HG02885 (cell line): ENCODE results near the gene MTA1.

Experiments
- ATAC-seq: cut with Tn5 transposase; IDR thresholded peaks from one replicate; pipeline ENCODE4 v1.9.1; 2021; ENCODE audit warnings: mild to moderate bottlenecking; ENCODE audit not compliant: unreplicated experiment, poor library complexity

Gene MTA1

DNA sequence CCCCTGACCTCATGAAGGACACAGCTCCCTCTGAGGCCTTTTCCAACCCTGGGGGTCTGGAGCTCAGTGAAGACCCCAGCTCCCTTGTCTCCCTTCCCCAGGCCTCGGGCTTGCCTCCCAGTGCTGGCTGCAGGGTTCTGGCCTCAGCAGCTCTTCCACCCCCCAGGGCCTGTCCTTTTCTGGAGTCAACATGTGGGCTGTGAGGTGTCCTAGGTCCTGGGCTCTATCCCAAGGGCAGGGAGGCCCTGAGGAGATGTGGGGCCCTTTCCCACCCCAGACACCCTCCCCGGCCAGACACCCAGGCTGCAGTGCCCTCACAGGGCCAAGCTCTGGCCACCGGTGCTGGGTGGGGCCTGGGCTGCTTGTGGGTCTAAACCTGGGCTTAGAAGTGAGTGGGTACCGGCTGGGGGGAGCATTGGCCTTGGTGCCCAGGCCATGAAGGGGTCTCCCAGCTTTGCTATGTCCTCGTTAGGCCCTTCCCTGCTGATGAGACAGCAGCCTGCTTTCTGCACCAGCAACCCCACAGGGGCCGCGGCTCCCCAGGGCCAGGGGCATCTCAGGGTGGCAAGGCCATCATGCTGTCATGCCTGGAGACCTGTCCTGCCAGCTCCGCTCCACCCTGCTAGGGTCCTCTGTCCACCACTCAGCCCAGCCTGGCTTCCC is 52.3 kb downstream of the MTA1 start:
- ATAC-seq, result no peak

DNA sequence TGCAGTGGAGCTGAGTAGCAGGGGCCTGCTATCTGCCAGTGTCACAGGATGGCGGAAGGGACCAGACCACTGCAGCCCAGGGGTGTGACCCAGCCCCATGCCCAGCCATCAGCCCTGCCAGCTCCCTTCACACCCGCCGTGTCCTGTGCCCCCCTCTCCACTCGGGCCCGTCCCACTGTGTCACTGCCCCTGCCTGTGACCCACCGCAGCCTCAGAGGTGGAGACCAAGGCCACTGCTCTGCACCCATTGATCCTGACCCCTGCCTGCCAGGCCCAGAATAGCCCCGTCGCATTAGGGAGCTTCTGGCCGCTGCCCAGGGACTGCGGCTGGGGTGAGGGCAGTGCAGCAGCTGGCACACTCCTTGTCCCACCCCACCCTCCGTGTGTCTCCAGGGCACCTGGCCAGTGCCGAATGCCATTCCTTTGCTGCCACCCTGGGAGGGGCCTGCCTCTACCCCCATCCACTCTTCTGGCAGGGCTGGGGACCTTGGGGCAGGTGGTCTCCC is 52.9 kb downstream of the MTA1 start:
- no peak for ATAC-seq

DNA sequence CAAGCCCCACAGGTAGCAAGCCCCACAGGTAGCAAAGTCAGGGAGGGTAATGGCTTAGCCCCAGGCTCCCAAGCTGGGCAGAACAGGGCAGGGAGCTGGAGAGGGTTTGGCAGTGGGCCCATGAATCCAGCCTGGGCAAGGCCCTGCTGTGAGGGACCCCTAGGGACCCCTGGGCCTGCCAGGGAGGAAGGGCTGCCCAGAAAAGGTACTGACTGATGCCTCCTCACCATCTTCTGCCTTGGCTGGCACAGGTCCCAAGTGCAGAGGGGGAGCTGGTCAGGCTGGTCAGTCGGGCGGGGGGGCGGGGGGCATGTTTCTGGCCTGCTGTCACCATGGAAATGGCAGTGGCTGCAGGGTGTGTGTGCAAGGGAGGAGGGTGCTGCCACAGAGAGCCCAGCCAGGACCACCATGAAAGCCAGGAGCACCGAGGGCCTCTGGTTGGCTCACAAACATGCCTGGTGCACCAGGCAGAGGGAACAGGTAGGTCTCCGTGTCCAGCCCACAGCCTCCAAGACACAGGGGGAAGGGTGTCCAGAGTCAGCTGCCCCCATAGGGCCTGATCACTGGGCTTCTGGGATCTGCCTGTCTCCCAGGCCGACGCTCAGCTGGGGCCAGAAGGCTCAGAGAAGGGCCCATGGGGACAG is 53.5 kb downstream of the MTA1 start:
- ATAC-seq, result no peak

DNA sequence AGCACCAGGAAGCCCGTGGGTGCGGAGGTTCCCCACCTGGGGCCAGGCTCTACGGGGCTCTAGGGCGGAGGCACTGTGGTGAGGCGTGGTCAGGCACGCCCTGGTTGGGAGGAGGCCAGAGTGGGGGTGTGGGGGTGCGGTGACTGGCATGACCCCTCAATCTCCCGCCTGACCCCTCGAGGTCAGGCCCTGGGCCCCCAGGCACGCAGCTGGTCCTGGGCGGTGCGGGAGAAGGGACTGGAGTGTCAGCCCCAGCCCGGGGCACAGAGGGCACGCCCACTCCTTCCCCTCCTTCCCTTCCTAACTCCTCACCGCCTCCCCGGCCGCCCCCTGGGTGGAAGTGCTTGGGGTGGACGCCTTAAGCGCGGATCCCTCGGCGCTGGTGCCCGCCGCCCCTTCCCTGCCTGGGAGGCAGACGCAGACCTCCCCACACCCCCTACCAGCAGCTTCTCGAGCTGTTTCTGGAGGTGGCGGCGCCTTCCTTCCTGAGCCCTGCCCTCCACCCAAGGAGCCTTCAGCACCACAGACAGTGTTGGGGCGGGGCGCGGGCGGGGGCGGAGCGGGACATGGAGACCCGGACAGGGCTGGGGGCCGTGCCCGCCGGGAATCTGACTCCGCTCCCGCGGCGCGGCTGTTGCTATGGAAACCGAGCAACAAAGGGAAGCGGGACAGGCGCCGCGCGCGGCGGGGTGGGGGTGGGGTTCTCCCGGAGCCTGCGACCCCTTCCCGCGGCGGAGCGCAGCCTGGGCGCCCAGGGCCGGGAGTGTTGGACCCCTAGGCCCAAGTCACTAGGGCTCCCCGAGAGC is 54.3 kb downstream of the MTA1 start:
- ATAC-seq, result peak; percentile 23

DNA sequence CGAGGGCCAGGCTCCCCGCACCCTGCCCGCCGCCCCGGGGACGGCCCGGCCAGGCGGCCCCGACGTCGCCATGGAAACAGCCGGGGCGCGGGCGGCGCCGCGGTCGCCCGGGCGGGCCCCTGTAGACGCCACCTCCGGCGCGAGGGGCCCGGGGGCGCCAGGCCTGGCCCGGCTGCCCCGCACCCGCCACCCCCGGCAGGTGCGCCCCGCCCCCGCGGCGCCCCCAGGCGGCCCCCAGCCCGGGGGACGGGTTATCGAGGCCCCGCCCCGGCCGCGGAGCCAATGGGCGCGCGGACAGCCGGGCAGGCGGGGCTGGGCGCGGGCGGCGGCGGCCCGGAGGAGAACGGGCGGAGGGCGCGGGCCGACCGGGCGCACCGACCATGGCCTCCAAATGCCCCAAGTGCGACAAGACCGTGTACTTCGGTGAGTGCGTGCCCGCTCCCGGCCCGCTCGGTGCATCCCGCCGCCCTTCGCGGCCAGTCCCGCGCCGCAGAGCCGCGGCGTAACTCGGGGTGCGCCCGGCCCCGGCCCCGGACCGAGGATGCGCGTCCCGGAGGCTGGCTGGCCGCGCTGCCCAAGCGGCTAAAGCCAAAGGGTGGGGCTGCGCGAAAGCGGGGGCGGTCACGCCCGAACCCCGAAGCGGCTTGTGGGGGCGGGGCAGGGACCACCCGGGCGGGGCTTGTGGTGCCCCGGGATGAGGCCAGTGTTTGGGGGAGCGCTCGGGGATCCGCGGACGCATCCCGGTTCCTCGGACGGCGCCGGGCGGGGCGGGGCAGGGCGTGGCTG is 55.0 kb downstream of the MTA1 start, which contains the start of gene CRIP2:
Gene CRIP2 (plus strand): TSS at position 339 of the 786 bp plus-strand sequence. CDS start 42 bp downstream, at position 381.
- ATAC-seq, result peak; percentile 52

DNA sequence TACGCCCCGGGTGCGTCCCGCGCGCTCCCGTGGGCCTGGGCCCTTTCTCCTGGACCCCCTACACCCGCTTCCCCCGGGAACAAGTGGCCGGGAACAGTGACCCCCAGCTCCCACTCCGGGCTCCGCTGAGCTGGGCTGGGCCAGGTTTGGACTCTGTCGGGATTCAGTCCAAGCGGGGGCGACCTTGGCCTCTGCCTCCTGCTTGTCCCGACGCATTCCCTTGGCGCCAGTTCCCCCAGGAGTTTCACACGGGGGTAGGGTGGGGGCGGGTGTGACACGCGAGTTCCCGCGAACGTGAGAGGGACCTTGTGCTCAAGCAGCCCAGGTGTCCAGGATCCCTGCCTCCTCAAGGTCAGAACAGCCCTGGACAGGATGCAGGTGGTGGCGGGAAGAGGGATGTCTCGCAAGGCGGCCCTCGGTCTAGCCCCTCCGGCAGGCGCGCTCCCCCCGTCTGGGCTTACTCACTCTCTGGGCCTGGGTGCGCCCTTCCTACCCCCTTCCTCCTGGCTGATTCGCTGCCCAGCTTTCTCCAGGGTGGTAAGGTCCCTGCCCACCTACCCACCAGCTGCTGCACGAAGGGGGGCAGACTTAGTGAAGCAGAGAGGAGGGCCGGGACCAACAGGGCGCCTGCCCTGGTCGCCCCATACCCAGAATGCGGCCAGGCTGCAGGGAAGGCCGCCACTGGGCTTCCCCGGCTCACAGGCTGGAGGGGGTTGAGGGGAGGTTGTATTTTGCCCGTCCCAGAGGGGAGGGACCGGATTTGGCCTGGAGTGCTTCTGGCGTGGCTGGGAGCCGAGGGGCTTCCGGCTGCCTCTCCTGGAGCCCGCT is 55.9 kb downstream of the MTA1 start:
- no peak for ATAC-seq

DNA sequence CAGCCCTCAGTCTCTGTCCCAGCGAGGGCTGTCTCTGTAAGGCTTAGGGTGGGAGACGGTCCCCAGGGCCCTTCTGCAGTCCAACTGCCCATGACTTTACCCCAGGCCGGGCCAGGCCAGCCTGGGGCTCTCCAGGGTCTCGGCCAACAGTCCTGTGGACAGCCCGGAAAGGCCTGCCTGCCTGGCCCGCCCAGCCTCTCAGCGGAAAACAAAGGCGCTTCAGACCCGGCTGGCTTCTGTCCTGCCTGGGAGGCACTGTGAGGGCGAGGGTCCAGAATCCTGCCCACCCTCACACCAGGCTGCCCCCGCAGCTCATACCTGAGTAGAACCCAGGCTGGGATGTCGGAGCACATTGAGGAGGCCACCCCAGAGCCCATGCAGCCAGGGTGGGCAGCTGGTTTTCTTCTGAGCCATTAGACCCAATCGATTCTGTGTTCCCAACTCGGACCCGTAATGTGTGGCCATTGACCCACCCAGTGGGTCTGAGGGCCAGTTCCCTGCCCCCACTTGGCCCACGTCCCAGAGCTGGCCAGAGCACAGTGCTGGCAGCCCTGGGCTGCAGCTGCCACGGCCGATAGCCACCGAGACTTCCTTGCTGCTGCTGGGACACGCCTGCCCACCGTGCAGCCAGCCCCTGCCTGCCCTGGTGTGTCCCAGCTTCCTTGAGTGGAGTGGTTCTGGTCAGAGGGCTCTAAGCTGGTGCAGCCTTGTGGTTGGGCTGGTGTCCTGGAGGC is 56.6 kb downstream of the MTA1 start:
- ATAC-seq, result no peak

DNA sequence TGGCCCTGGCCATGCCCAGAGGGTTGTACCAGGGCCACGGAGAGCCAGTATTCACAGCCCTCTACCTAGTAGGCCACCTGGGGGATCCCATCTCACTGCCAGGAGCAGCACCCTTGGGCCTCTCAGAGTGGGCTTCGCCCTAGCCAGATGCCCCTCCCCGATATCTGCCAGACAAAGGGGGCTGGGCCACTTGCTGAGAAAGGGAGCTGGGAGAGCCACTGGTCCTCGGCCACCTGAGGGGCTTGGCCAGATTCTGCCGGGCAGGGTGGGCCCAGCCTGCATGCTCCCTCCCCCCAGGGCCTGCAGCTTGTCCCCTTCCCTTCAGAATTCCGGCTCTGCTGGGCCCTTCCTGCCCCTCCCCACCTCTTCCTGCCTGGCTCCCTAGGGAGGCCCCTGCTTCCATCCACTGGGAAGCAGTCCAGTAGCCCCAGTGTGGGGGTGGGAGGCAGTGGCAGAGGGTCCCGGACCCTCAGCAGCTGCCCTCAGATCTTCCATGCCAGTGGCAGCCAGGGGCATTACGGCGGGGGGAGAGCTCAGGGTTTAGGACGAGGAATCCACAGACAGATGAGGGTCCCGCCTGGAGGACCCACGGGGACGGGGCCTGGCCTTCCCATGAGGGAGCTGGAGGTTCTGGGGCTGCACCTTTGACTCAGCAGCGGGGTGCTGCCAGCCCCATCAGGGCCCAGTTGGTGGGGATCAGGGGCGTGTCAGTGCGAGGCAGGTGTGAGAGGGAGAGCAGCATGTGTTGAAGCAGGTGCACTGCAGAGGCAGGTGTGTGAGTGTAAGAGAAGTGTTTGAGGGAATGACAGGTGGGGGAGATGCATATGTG is 57.4 kb downstream of the MTA1 start:
- no peak for ATAC-seq

DNA sequence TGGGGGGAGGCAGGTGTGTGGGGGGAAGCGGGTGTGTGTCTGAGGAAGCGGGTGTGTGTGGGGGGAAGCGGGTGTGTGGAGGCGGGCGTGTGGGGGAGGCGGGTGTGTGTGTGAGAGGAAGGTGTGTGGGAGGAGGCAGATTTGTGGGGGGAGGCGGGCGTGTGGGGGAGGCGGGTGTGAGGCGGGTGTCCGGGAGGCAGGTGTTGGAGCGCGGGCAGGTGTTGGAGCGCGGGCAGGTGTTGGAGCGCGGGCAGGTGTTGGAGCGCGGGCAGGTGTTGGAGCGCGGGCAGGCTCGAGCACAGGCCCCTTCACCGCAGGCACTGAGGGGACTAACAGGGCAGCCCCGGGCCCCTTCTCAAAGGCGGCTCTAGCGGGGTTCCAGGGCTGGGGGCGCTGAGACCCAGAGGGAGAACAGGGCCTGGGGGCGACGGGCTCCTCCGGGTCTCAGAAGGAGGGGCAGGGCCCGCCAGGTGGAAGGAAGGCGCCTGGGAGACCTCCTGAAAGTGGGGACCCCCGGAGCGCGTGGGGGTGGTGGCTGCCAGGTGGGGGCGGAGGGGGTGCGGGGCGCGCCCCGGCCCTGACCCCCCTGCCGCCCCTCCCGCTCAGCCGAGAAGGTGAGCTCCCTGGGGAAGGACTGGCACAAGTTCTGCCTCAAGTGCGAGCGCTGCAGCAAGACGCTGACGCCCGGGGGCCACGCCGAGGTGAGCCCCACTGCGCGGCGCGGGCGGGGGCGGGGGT is 58.2 kb downstream of the MTA1 start:
- ATAC-seq, result no peak

DNA sequence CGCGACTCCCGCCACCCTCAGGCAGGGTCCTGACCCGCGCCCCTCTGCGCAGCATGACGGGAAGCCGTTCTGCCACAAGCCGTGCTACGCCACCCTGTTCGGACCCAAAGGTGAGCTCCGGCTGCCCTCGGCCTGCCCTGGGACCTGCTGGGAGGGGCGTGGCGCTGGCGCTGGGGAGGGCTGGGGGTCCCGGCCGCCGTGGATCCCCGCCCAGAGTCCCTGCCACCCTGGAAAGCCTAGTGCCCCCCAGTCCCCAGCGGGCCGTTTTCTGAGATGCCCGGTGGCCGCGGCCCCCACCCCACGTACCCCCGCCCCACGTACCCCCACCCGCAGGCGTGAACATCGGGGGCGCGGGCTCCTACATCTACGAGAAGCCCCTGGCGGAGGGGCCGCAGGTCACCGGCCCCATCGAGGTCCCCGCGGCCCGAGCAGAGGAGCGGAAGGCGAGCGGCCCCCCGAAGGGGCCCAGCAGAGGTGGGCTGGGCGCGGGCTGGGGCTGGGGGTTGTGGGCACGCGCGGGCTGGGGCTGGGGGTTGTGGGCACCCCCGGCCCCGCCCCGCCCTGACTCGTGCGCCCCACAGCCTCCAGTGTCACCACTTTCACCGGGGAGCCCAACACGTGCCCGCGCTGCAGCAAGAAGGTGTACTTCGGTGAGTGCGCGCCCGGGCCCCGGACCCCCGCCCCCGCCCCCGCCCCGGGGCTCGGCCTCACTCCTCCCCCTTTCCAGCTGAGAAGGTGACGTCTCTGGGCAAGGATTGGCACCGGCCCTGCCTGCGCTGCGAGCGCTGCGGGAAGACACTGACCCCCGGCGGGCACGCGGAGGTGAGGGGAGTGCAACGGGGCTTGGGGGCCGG is 59.0 kb downstream of the MTA1 start:
- no peak for ATAC-seq

DNA sequence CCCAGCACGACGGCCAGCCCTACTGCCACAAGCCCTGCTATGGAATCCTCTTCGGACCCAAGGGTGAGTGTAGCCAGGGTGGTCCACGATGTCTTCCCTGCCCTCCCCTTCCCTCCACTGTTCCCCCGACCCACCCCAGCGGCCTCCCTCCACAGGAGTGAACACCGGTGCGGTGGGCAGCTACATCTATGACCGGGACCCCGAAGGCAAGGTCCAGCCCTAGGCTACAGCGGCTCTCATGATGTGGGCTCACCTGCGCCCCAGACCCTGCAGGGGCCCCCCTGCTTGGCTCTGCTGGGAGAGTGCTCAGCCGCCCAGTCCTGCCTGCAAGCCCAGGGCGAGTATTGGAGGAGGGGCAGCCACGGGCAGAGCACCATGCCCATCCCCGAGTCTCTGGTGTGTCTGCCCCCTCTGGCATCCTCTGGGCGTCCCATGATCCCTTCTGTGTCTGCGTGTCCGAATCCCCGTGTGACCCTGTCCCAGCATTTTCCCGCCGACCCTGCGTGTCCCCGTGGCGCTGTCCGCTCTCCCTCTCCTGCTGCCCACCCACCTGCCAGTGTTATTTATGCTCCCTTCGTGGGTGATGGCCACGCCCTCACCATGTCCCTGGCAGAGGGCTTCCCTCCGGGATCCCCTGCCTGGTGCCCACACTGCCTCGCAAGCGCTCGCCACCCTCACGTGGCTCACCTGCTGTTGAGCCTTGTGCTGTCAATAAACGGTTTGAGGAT is 60.0 kb downstream of the MTA1 start:
- no peak for ATAC-seq

DNA sequence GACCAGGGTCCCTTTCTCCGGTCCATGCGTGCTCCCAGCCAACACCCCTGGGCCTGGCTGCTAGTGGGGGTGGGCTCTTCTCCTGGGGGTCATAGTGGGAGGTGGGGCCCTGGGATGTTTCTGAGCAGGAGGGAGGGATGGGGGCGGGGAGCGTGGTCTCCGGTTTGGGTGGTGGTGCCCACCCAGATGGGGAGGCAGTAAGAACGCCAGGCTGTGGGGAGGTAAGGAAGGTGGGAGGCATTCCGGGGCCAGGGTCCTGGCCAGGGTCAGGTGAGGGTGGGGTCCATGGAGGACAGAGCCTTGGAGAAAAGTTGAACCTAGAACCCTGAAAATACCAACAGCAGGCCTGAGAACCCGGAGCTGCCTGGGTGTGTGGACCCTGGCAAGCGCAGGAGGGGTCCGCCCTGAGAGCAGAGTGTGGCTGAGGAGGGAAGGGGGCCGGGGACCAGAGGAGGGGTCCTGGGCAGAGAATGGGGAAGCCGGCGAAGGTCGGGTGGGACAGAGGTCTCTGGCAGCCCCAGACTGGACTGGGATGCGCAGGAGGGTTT is 60.6 kb downstream of the MTA1 start:
- no peak for ATAC-seq

DNA sequence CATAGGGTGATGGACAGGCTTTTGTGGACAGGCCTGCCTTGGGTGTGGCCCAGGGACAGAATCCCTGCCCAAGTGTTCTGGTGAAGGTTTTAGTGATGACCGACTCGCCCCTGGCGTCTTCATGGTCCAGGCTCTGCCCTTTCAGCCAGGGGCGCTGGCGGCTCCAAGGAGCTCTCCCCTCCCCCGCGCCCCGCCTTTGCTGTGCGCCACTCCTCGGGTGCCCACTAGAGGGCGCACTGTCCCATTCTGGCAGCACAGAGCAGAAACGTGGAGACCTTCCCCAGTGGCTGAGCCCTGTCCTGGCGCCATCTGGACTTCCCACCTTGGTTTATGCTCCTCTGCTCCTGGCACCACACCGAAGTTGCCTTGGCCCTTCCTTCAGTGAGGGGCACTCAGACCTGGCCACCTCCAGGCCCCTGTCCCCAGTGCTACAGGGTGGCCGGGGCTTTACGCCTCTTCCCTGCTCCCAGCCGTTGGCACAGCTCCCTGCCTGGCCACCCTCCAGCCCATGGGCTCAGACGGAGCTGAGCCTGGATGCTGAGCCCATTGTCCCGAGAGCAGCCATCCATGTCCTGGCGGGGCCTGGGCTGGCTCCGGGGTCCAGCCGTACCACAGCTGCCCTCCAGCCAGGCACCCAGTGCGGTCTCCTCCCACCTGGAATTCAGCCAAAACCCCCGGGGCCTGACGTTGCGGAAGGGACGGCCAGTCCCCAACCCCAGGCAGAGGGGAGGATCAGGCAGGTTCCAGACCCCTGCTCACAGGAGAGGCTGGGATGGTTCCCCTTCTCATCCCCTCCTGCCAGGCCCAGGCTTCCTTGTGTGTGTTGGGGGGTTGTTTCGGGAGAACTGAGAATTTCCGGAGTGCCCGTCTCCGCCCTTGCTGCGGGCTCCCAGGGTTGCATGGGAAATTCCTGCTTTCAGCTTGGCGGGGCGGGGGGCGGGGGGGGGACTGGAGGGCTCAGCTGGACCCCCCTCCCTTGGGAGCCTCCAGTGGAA is 61.5 kb downstream of the MTA1 start:
- peak; percentile 65 for ATAC-seq

DNA sequence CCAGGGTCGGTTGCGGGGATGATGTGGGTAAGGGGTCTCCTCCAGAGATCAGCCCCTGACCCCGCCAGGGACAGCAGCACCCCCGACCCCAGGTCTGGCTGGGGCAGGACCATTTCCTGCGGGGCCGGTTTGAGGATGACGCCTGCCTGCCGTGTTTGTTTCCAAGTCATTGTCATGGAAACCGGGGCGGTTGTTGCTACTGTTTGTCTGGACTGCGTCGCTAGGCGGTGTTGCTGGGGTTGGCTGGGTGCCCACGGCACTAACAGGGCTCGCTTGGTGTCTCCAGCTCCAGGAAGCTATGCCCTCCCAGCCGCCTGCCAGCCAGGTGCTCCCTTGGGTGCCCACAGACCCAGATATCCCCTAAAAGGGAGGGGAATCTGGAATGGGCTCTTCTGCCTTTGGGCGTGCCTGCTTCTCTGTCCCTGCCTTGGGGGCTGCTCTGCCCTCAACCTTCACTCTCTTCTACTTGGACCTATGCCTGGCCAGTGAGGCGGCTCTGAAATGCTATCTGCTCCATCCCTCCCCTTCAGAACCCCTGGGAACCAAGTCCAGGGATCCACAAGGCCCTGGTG is 62.3 kb downstream of the MTA1 start:
- ATAC-seq, result peak; percentile 42
